NT2/D1 (cell line): ENCODE results near the gene TOM1L2.

Experiments used
- DNase-seq: peaks from one replicate; pipeline ENCODE4 v3.0.0-alpha.2; 2011; ENCODE audit warnings: low read depth, low spot score
- H3K27me3 ChIP-seq: 2 replicates; pipeline ENCODE4 v1.6.0; 2011; ENCODE audit warnings: mild to moderate bottlenecking; ENCODE audit not compliant: insufficient read length, insufficient read depth
- H3K36me3 ChIP-seq: 2 replicates; pipeline ENCODE4 v1.6.1; 2011; ENCODE audit warnings: mild to moderate bottlenecking, low read length, mixed read lengths; ENCODE audit not compliant: insufficient read depth, insufficient read length
- H3K4me1 ChIP-seq: 2 replicates; pipeline ENCODE4 v1.5.1; 2011; ENCODE audit not compliant: insufficient read depth, insufficient read length
- H3K4me3 ChIP-seq: 2 replicates; pipeline ENCODE4 v1.5.1; 2011; ENCODE audit warnings: low read depth; ENCODE audit not compliant: insufficient read length
- H3K9ac ChIP-seq: 2 replicates; pipeline ENCODE4 v1.6.0; 2011; ENCODE audit warnings: low read depth; ENCODE audit not compliant: insufficient read length
- H3K9me3 ChIP-seq: 2 replicates; pipeline ENCODE4 v1.5.1; 2011; ENCODE audit warnings: mild to moderate bottlenecking, low read length; ENCODE audit not compliant: insufficient read depth
- SUZ12 ChIP-seq: IDR thresholded peaks from 2 replicates; pipeline ENCODE4 v1.6.1; 2011; ENCODE audit not compliant: insufficient read length, insufficient read depth; ENCODE audit errors: extremely low read depth
- YY1 ChIP-seq: IDR thresholded peaks from 2 replicates; pipeline ENCODE4 v1.6.1; 2011; ENCODE audit not compliant: insufficient read length, insufficient read depth
- ZNF274 ChIP-seq: IDR thresholded peaks from 2 replicates; pipeline ENCODE4 v1.6.1; 2011; ENCODE audit warnings: mild to moderate bottlenecking, low read depth, low read length

Gene TOM1L2

GRCh38 chr17:17979778-17980177, 7.6 kb upstream of the TOM1L2 start:
- no peak overlapping the region for H3K9ac ChIP-seq
- no peak overlapping the region for H3K4me3 ChIP-seq
- no peaks in the 10 kb centered on the region for H3K9me3 ChIP-seq
- no peaks in the 10 kb centered on the region for H3K36me3 ChIP-seq
- TF ChIP-seq ZNF274 (no peak), SUZ12 (no peak), YY1 (no peak)
- DNase-seq = no peak
- H3K4me1 ChIP-seq = peaks cover 3% of the 10 kb centered on the region
- H3K27me3 ChIP-seq = no peaks in the 10 kb centered on the region

GRCh38 chr17:17978481-17979424, 6.6 kb upstream of the TOM1L2 start:
- TF ChIP-seq ZNF274 (no peak), YY1 (no peak), SUZ12 (no peak)
- Histone ChIP-seq H3K4me3 (no peak overlapping the region), H3K4me1 (peaks cover 3% of the 10 kb centered on the region), H3K36me3 (no peaks in the 10 kb centered on the region), H3K27me3 (no peaks in the 10 kb centered on the region), H3K9ac (no peak overlapping the region), H3K9me3 (no peaks in the 10 kb centered on the region)
- no peak for DNase-seq

GRCh38 chr17:17976931-17977570, 4.9 kb upstream of the TOM1L2 start:
- TF ChIP-seq ZNF274 (no peak), SUZ12 (no peak), YY1 (no peak)

GRCh38 chr17:17975436-17975835, 3.2 kb upstream of the TOM1L2 start:
- no peak for TF ChIP-seq YY1
- no peak for TF ChIP-seq ZNF274
- TF ChIP-seq SUZ12 = no peak
- H3K27me3 ChIP-seq = peaks cover 3% of the 10 kb centered on the region
- H3K9me3 ChIP-seq = no peaks in the 10 kb centered on the region
- H3K4me3 ChIP-seq = no peak overlapping the region
- H3K4me1 ChIP-seq = peaks cover 3% of the 10 kb centered on the region
- no peak for DNase-seq
- no peak overlapping the region for H3K9ac ChIP-seq
- H3K36me3 ChIP-seq = no peaks in the 10 kb centered on the region

More at GRCh38 chr17:17976931-17977570, 4.9 kb upstream of the TOM1L2 start:
- Histone ChIP-seq H3K9me3 (no peaks in the 10 kb centered on the region), H3K4me3 (no peak overlapping the region), H3K27me3 (no peaks in the 10 kb centered on the region), H3K9ac (no peak overlapping the region), H3K36me3 (no peaks in the 10 kb centered on the region), H3K4me1 (peaks cover 3% of the 10 kb centered on the region)
- DNase-seq = no peak

GRCh38 chr17:17972952-17973254, 703 bp upstream of the TOM1L2 start:
- H3K4me1 ChIP-seq = peaks cover 3% of the 10 kb centered on the region
- H3K9me3 ChIP-seq = no peaks in the 10 kb centered on the region
- H3K27me3 ChIP-seq = peaks cover 3% of the 10 kb centered on the region
- peak overlapping the region; percentile 58 for H3K4me3 ChIP-seq
- TF ChIP-seq YY1 = no peak
- TF ChIP-seq SUZ12 = no peak
- no peak for TF ChIP-seq ZNF274
- peak overlapping the region; percentile 50 for H3K9ac ChIP-seq
- H3K36me3 ChIP-seq = no peaks in the 10 kb centered on the region
- no peak for DNase-seq

GRCh38 chr17:17971431-17972125, 622 bp downstream of the TOM1L2 start:
- no peaks in the 10 kb centered on the region for H3K9me3 ChIP-seq

More at GRCh38 chr17:17971431-17972125, 622 bp downstream of the TOM1L2 start:
- TF ChIP-seq YY1 (no peak), SUZ12 (no peak), ZNF274 (no peak)
- DNase-seq = no peak
- no peaks in the 10 kb centered on the region for H3K36me3 ChIP-seq
- H3K27me3 ChIP-seq = peaks cover 3% of the 10 kb centered on the region
- no peaks in the 10 kb centered on the region for H3K4me1 ChIP-seq
- H3K9ac ChIP-seq = peak overlapping the region; percentile 72
- peak overlapping the region; percentile 60 for H3K4me3 ChIP-seq
